Stimulated activated CD8-positive, alpha-beta memory T cell treated with anti-CD3 and anti-CD28 coated beads, Interleukin-4, amount 100 ng/mL, for 24 hours (primary cell): ENCODE measurements around the gene AGAP1.

Experiments used
- DNase-seq: peaks from one replicate; pipeline ENCODE4 v3.0.0-alpha.2; 2020; ENCODE audit warnings: low read depth

AGAP1 gene

DNA sequence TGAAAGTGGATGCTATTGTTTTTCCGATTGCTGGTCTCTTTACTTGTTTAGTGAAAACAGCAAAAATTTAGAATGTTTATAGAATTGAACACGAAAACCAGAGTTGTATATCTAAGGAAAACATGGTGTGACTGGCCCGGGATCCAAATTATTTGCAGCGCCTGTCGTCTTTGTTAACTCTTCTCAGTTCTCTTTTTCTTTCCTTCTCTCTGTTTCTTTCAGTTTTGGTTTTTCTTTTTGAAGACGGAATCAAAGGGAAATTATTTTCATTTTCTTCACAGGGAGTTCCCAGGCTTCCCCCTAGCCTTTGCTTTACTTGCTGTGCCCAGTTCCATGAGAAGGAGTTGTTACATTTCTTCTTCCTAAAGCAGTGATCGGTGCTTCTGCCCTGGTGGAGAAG is 76.0 kb downstream of the AGAP1 start:
- no peak for DNase-seq

DNA sequence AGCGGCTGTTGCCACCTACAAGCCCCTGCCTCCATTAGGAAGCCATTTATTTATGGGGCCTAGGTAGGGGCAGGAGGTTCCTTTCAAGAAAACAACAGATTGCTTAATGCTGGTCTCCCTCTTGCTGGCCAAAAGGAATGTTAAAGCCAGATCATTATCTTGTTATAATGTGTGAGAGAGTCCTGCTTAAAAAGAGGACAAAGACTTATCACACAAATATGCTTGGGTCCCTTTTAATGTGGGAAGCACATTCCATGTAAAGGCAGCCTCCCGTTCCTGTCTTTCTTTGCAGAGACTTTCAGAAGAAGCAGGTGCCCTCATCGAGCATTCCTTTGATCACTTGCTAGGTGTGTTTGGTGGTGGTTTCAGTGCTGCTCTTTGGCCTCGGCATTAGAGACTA is 76.4 kb downstream of the AGAP1 start:
- DNase-seq = no peak

DNA sequence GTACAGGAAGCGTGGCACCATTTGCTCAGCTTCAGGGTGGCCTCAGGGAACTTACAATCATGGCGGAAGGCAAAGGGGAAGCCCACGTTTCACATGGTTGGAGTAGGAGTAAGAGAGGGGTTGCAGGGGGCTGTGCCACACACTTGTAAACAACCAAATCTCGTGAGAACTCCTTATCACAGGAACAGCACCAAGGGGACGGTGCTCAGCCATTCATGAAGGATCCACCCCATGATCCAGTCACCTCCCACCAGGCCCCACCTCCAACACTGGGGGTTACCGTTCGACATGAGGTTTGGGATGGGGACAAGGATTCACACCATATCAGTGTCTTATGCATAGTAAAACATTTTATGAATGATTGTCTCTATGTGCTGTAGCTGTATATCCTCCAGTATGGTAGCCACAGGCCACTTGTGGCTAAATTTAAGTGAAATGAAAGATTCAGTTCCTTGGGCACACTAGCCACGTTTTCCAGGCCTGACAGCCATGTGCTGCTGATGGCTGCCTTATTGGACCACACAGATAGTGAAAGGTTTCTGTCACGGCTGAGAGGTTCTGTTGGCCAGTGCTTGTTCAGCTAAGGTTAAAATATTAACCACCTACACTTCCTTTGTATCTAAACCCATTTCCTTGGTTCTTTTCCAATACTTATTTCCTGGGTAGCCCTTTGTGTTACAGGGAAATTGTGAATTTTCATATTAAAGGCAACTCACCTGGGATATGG is 77.3 kb downstream of the AGAP1 start:
- no peak for DNase-seq

DNA sequence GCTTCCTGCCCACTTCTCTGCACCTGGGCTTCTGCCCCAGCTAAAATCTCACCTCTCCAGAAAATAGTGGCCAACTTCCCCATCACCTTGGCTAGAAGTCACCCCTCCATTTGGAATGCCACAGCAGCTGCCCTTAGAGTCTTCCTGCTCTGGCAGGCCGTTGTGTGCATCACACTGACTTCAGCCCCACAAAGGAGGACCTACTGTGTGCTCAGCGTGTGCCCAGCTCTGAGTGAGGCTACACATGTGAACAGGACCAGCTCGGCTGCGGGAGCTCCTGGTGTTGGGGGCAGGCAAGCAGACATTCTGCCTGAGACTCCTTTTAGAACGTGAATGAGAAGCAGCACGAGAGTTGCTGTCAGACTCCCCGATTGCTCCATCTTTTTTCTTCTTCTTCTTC is 78.7 kb downstream of the AGAP1 start:
- no peak for DNase-seq

DNA sequence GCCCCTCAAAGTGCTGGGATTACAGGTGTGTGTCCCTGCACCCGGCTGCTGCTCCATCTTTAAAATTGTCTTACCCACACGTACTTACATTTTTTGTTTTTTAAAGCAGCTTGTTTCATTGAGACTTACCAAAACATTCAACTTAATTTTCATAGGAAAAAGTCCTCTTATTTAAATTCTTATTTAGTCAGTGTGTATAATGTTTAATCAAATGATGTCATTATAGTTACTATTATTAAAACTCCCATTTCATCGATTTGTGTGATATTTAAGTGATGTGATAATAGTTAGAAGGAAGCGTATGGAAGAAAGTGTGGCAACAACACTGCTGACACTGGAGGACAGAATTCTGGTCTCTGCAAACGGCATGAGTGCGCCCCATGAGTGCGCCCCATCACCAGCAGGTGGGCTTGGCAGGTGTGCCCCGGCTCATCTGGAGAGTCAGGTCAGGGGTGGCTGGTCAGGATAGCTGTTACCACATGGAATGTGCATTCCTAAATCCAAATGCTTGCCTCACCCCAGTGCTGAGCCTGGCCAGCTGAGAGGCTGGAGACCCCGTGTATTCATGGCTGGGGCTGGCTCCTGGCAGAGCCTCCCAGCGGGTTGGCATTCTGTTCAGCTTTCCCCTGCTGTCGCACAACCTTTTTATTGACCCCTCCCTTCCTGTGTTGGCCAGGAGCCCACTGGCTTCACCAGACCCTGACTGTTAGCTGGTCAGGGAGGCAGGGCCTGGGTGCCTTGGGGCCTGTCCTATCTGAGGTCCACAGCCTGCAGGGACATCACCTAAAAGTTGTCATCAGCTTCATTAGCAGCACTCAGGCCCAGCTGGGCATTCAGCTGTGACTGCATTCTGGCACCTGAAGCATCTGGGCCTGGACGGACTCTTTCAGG is 79.7 kb downstream of the AGAP1 start:
- no peak for DNase-seq

DNA sequence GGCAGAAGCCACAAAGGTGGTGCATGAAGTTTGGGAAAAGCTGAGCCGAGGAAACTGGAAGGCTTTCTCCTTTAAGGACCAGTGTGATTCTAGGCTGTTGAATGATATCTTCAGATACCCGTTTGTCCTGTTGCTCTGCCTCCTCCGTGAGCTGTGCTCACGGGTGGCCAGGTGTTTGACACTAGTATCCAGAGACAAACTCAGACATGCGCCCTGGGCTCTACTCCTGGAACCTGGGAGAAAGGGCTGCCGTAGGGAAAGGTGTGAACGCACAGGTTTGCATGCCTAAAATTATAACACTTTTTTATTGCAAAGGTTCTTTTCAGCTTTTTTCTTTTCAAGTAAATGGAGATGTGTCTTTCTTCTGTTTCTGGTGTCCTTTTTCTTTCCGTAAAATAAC is 81.6 kb downstream of the AGAP1 start:
- DNase-seq = no peak

DNA sequence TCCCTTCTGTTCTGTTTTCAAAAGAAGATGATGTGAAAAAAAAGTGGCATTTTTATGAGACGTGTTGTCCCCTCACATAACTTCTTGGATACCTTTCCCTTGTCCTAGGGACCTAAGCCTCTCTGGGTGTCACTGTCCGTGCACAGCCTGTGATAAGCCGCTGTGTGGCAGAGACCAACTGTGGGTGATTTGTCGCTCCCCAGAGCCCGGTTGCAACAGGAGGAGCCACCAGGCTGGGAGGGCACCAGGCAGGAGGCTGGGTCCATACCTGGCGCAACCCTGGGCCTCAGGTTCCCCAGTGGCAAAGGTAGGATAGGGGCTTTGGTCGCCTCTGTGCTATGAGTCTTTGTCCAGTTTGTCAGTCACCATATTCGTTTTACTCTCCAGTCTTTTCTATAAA is 82.1 kb downstream of the AGAP1 start:
- DNase-seq = no peak

DNA sequence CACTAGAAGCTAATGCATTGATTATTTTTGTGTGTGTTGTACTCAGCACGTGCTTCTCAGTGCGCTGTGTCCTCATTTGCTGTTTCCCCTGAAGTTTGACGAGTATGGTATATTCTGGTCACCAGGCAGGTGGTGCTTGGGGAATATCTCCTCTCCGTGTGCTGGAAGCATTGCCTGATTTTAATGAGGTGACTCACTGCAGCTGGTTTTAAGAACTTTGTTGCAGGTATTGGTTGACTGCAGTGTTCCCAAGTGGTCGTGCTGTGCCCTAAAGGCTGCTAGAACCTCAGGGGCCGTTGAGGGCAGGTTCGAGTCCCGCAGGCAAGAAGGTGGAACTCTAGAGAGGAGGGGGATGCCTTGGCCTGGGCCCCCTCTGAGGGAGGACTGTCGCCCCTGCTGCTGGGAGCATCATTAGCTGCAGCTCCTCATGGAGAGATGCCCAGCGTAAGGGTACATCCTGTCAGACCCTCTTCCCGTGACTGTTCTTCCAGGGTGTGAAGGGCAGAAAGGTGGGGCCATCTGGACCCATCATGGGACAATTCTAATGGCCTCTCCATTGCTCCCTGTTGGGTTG is 82.6 kb downstream of the AGAP1 start:
- no peak for DNase-seq

DNA sequence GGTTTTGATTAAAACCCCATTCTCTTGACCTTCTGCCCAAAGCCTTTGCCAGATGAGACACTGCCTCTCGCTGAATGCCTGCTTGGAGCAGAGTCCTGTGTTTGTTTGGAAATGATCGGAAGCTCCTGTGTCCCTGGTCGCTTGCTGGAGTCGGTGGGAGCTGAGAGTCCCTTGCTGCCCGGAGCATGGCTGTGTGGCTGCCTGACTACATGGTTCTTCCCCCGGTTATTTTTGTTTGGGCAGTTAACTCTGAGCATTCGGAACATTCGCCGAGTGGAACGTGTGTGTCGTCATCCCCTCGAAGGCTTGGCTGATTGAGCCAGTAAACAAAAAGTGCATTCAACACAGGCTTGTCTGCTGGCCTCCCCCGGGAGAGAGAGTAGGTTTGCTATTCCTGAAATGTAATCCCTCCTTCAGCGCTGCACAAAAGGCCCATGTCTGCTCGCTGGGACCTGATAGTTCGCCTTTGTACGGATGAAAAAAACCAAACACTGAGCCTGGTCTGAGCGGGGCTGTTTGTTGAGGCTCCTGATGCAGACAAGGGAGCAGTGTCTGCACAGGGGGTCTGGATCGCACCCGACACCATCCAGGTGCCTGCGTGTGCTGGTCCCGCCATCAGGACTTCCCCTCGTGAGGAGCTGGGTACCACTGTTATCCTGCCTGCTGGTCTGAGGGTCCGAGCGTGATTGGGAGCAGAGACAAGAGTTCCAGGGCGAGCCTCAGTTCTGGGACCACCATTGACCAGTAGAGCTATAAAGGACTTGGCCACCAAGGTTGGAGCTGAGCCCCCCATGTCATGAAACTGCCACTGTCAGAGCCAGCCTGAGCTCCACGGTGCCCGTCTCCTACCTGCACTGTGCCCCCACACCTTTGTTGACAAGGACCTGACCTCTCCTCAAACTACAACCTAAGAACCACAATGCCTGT is 83.8 kb downstream of the AGAP1 start:
- no peak for DNase-seq

DNA sequence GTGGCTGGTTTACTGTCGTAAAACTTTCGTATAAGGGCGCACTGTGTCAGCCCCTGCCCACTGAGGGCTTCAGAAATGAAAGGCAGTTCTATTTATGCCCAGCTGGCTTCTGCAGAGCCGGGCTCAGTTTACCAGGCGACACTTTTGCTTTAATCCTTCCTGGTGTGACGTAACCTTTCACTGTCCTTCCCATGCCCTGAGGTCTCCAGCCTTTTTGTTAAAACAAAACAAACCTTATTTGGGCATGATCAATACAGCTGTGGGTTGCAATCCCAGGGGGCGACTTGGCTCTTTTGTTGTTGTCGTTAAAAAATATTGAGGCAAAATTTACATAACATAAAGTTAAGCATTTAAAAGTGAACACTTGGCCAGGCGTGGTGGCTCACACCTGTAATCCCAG is 85.3 kb downstream of the AGAP1 start:
- no peak for DNase-seq

DNA sequence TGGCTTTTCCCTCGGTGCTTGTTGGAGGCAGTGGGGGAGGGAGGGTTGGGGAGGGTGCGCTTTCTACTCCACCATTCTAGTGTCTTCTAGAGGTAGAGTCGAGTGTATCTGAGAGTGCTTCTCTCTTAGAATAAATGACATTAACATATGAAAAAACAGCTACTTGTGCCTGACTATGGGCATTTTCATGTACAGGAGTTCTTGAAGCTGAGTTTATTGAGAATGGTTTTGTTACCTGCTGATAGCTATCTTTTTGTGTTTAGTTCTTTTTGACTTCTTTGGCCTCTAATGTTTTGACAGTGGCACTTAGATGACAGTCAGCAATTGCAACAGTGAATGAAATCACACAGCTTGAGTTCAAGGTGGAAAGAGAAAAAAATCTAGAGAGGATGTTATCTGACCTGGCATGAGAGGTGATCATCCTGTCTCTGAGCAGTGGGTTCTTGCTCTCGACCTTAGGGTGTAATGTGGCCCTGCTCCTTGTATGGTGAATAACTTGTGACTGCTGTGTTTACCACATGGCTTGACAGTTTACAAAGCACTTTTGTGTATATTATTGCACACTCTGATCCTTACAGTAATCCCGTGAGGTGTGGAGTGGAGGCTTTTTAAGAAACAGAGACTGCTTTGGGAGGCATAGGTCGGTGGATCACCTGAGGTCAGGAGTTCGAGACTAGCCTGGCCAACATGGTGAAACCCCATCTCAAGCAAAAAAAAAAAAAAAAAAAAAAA is 86.7 kb downstream of the AGAP1 start:
- no peak for DNase-seq

DNA sequence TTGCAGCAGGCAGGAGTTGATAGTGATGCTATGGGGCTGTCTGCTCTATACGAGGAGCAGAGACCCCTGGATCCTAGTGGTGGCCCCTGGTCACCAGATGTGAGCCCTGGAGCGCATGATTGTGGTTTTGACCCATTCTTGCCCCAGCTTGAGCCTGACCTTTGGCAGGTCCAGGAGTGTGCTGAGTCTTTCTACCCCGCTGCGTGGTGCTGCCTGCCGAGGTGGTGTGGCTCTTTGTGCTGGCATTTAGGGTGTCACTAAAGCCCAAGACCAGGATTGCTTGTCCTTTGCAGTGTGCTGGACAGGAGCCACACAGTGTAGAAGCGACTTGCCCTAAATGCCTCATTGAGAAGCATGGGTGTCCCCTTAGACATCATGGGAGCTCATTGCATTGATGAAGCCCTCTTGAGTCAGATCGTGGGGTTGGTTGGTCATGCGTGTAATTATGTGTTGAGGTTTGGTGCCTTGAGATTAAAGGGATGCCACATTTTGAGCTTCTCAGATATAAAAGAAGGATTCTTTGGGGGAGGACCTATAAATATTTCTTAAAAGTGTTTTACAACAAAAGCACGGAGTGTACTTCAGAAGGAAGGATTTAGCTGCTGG is 88.3 kb downstream of the AGAP1 start:
- no peak for DNase-seq

DNA sequence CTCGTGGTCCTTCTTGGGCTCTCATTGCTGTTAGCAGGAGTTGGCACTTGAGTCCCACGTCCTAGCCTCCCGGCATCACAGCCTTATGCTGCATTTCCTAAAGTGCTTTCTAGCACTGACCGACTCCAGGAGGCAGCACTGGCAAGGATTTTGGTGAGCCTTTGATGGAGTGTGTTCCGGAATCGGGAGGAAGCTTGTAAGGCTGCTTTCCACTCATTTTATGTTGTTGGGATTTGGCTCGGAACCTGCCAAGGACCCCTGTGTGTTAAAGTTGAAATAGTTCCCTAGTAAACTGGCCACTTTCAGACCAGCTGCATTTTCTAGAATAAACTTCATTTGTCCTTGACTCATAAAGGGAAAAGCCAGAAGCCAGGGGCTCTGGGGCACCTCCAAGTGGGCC is 88.9 kb downstream of the AGAP1 start:
- DNase-seq = no peak

DNA sequence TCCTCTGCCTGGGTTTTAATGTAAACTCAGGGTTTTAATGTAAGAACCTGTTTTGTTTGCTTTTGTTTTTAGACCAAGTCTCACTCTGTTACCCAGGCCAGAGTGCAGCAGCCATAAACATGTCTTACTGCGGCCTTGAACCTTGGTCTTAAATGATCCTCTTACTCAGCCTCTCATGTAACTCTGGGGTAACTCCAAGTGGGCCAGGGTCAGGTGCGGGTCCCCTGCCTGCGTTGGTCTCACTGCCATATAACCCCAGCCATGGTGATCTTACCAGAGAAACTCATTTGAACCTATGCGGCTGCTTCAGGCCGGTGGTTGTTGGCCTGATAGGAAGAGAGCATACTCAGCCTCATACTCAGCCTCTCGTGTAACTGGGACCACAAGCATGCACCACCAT is 89.3 kb downstream of the AGAP1 start:
- no peak for DNase-seq

DNA sequence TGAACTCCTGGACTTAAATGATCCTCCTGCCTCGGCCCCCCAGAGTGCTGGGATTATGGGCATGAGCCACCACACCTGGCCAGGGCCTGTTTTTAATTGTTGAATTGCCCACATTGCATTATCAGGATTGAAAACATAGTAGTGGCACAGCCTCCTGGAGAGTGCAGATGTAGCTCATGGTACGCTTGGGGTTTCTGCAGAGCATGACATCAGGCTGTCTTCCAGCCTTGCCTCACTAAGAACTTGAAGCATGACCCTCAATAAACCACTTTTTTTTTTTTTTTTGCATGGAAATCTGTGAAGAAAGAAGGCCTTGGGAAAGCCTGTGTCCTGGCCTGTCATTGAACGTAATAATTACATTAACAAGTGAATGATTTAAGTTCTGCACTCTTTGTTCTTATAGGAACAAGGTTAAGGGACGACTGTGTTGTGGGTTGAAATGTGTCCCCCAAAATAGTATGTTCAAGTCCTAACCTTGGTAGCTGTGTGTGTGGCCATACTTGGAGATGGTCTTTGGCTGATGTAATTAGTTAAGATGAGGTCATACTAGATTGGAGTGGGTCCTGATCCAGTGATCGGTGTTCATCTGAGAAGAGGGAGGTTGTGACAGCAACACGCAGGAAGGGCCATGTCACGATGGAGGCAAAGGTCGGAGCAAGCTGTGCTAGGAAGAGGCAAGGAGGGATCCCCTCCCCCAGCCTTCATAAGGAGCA is 90.2 kb downstream of the AGAP1 start:
- DNase-seq = no peak

DNA sequence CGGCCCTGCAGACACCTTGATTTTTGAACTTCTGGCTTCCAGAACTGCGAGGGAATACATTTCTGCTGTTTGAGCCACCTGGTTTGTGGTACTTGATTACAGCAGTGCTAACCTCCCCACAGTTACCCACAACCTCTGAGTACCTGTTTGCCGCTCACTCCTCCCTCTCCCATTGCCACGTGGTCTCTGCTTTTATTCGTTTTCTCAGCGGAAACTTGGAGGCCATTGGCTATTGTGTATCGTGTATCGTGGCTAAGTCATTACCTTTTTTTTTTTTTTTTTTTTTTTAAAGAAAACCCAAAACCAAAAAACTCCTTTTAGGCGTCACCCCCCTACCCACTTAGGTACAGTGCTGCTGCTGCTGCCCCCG is 90.8 kb downstream of the AGAP1 start:
- DNase-seq = no peak

DNA sequence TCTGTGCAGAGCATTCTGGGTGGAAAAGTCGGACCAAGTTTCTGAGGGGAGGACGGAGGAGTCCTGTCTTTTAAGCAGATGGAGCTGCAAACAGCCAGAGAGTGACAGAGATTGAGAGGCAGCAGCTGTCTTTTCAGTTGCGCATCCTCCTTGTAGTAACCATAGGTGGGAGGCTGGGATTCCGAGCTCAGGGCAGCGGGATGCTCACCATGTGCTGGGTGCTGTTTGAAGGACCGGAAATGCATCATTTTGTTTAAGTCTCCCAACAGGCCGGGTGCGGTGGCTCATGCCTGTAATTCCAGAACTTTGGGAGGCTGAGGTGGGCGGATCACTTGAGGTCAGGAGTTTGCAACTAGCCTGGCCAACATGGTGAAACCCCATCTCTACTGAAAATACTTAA is 93.4 kb downstream of the AGAP1 start:
- no peak for DNase-seq

DNA sequence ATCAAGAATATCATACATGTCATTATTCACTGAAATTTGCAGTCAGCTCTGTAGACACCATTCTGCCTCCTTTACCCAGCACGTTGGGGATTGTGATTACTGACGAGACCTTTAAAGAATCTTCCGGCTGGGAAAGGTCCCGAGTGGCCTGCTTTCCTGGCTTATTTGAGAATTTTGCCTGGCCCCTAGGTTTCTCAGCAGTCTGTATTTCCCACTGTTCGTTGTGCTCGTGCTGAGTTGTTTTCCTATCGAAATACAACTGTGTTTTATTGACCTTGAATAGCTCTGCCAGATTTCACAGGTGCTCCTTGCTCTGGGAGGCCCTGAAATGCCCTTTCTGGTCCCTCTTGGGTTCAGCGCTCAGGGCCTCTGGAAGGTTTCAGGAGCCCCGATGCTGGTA is 94.9 kb downstream of the AGAP1 start:
- DNase-seq = no peak

DNA sequence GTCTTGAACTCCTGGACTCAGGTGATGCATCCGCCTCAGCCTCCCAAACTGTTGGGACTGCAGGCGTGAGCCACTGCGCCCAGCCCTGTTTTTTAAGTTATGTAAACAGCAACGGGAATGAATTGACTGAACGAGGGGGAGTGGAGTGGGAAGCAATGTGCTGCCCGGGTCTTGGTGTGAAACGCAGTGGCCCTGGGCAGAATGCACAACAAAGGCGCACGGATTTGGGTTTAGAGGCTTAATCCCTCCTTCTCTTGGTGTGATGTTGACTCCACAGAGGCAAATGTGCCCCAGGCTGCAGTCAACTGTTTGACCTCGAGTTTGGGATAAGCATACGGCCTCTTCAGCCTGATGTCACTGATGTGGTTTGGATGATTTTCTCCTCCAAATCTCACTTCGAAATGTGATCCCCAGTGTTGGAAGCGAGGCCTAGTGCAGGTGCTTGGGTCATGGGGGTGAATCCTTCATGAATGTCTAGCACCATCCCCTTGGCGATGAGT is 97.4 kb downstream of the AGAP1 start:
- DNase-seq = no peak

DNA sequence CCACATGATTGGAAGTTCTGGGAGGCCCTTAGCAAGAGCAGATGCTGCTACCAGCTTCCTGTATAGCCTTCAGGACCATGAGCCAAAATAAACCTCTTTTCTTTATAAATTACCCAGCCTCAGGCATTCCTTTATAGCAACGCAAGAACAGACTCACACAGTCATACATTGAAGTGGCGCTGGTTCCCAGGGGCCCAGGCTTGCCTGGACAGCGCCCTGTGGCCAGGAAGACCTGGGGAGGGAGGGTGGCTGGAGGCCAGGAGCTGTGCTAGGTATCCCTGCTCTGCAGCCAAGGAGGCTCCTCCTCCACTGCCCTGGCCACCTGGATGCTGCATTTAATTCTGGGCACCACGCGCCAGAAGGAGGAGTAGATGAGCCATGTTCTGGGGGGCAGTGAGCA is 98.1 kb downstream of the AGAP1 start:
- DNase-seq = no peak
